H1 (cell line): Measurements from ENCODE around the gene HIC1. TPM values are rescaled to one million over a fixed set of nuclear protein-coding genes. Genes with fewer than 3 reads are reported as not detected.

Experiments used
- CTCF ChIA-PET: fragments of 300-600 bp; sonication (Branson Sonifier 250); formaldehyde crosslinking; loops from one replicate; lab custom pipeline; 2021; ENCODE audit not compliant: partially characterized antibody; lab: Charles Lee
- POLR2A ChIA-PET: fragments of 300-600 bp; sonication (Branson Sonifier 250); formaldehyde crosslinking; loops from one replicate; lab custom pipeline; 2021; ENCODE audit warnings: inconsistent platforms; ENCODE audit not compliant: partially characterized antibody; lab: Charles Lee
- DNase-seq, 2 experiments: peaks; one replicate each; pipeline versions ENCODE4 v3.0.0 to v3.0.0-alpha.2; 2010 to 2022; ENCODE audit warnings: low spot score in 2 of 2, low read depth in 1 of 2, mixed read lengths in 1 of 2
- FAIRE-seq: peaks from 2 replicates; lab custom pipeline; 2011; peaks lifted over from hg19 to GRCh38; lab: Jason Lieb, UNC
- H2AFZ ChIP-seq: 2 replicates; pipeline ENCODE4 v1.8.1; 2012; ENCODE audit warnings: low read length, inconsistent platforms
- H2AK5ac ChIP-seq: 2 replicates; pipeline ENCODE4 v1.6.1; 2013; ENCODE audit warnings: low read depth, low read length
- H2BK120ac ChIP-seq: replicated peaks from 2 replicates; pipeline ENCODE3; 2013; ENCODE audit warnings: low read depth, low read length, inconsistent platforms
- H2BK12ac ChIP-seq: 2 replicates; pipeline ENCODE4 v1.6.1; 2013; ENCODE audit warnings: low read depth, low read length
- H2BK15ac ChIP-seq: 2 replicates; pipeline ENCODE4 v1.6.1; 2013; ENCODE audit warnings: low read length
- H2BK20ac ChIP-seq: 2 replicates; pipeline ENCODE4 v1.6.1; 2013; ENCODE audit warnings: low read length
- H2BK5ac ChIP-seq: 2 replicates; pipeline ENCODE4 v1.6.1; 2013; ENCODE audit warnings: low read depth, low read length
- H3K14ac ChIP-seq: 2 replicates; pipeline ENCODE4 v1.6.1; 2013; ENCODE audit warnings: inconsistent platforms; ENCODE audit not compliant: insufficient read length
- H3K18ac ChIP-seq: 2 replicates; pipeline ENCODE4 v1.6.1; 2013; ENCODE audit warnings: low read length; ENCODE audit errors: extremely low read depth
- H3K23ac ChIP-seq: 2 replicates; pipeline ENCODE4 v1.6.1; 2013; ENCODE audit warnings: inconsistent platforms; ENCODE audit not compliant: insufficient read length
- H3K23me2 ChIP-seq: 2 replicates; pipeline ENCODE4 v1.6.1; 2013; ENCODE audit warnings: low read depth, low read length
- H3K27ac ChIP-seq: 2 replicates; pipeline ENCODE4 v1.6.1; 2011; ENCODE audit warnings: low read depth, low read length, inconsistent platforms
- H3K27me3 ChIP-seq, 4 experiments: replicated peaks in 1 of 4; 1 replicate in 1 of 4; 2 replicates in 3 of 4; pipeline versions ENCODE4 v1.6.1 to v1.8.1; 2011 to 2013; ENCODE audit warnings: low read length in 3 of 4, mild to moderate bottlenecking in 3 of 4, inconsistent platforms in 2 of 4, mixed read lengths in 2 of 4, moderate library complexity in 1 of 4; ENCODE audit not compliant: control insufficient read depth in 3 of 4, insufficient read depth in 3 of 4; ENCODE audit errors: extremely low read depth in 1 of 4
- H3K36me3 ChIP-seq, 4 experiments: 2 replicates each; pipeline versions ENCODE4 v1.6.1 to v1.8.1; 2011 to 2013; ENCODE audit warnings: mild to moderate bottlenecking in 4 of 4, low read length in 3 of 4, moderate library complexity in 2 of 4, control low read depth in 1 of 4, inconsistent platforms in 1 of 4; ENCODE audit not compliant: insufficient read depth in 4 of 4, control insufficient read depth in 2 of 4
- H3K4ac ChIP-seq: replicated peaks from 2 replicates; pipeline ENCODE3; 2013; ENCODE audit warnings: low read length, low read depth, mixed read lengths, inconsistent platforms; ENCODE audit not compliant: insufficient read length
- H3K4me1 ChIP-seq, 4 experiments: replicated peaks in 1 of 4; 1 replicate in 1 of 4; 2 replicates in 3 of 4; pipeline versions ENCODE4 v1.6.1 to v1.8.1; 2011 to 2013; ENCODE audit warnings: low read length in 3 of 4, inconsistent platforms in 2 of 4, mixed read lengths in 1 of 4; ENCODE audit not compliant: insufficient read depth in 4 of 4, control insufficient read depth in 3 of 4
- H3K4me2 ChIP-seq, 2 experiments: 2 replicates each; pipeline versions ENCODE4 v1.6.1 to v1.8.1; 2011 to 2013; ENCODE audit warnings: low read depth in 2 of 2, low read length in 2 of 2, control low read depth in 1 of 2, inconsistent platforms in 1 of 2, mild to moderate bottlenecking in 1 of 2; ENCODE audit not compliant: insufficient read depth in 1 of 2
- H3K4me3 ChIP-seq, 4 experiments: fragments of 200-600, 300-600 bp in 1 of 4; sonication (generic), shearing (Covaris generic), sonication (Bioruptor Twin) in 1 of 4; 2 replicates each; pipeline versions ENCODE4 v1.5.1 to v1.8.1; 2011 to 2016; ENCODE audit warnings: low read length in 4 of 4, low read depth in 3 of 4, control low read depth in 2 of 4, inconsistent platforms in 2 of 4, mild to moderate bottlenecking in 2 of 4, mixed read lengths in 1 of 4, moderate library complexity in 1 of 4; ENCODE audit not compliant: insufficient read depth in 2 of 4; ENCODE audit errors: extremely low read depth in 1 of 4
- H3K56ac ChIP-seq: replicated peaks from 2 replicates; pipeline ENCODE3; 2013; ENCODE audit warnings: low read depth, mild to moderate bottlenecking, mixed read lengths, low read length, inconsistent platforms; ENCODE audit not compliant: insufficient read length
- H3K79me1 ChIP-seq: 2 replicates; pipeline ENCODE4 v1.6.1; 2013; ENCODE audit warnings: low read depth, low read length, control low read depth
- H3K79me2 ChIP-seq, 2 experiments: 2 replicates each; pipeline versions ENCODE4 v1.6.1 to v1.8.1; 2012 to 2013; ENCODE audit warnings: low read length in 2 of 2, mild to moderate bottlenecking in 2 of 2, inconsistent platforms in 1 of 2; ENCODE audit not compliant: insufficient read depth in 2 of 2, control insufficient read depth in 1 of 2
- H3K9ac ChIP-seq, 4 experiments: replicated peaks in 1 of 4; 1 replicate in 1 of 4; 2 replicates in 3 of 4; pipeline versions ENCODE4 v1.6.1 to v1.8.1; 2011 to 2013; ENCODE audit warnings: low read depth in 3 of 4, low read length in 3 of 4, control low read depth in 2 of 4, mild to moderate bottlenecking in 2 of 4, moderate library complexity in 2 of 4, inconsistent platforms in 1 of 4; ENCODE audit errors: extremely low read depth in 1 of 4
- H3K9me3 ChIP-seq, 2 experiments: 2 replicates each; pipeline versions ENCODE4 v1.6.1 to v1.8.1; 2012 to 2013; ENCODE audit warnings: mild to moderate bottlenecking in 2 of 2, moderate library complexity in 2 of 2, control low read depth in 1 of 2, inconsistent platforms in 1 of 2, low read depth in 1 of 2, low read length in 1 of 2, mixed read lengths in 1 of 2; ENCODE audit not compliant: insufficient read depth in 2 of 2
- H4K20me1 ChIP-seq, 2 experiments: replicated peaks in 1 of 2; 2 replicates each; pipeline versions ENCODE3 to v1.8.1; 2011 to 2013; ENCODE audit warnings: inconsistent platforms in 2 of 2, low read length in 2 of 2, mild to moderate bottlenecking in 1 of 2; ENCODE audit not compliant: insufficient read depth in 2 of 2, control insufficient read depth in 1 of 2
- H4K5ac ChIP-seq: 2 replicates; pipeline ENCODE4 v1.6.1; 2013; ENCODE audit warnings: low read length, low read depth, mixed read lengths, inconsistent platforms; ENCODE audit not compliant: insufficient read length
- H4K8ac ChIP-seq: 2 replicates; pipeline ENCODE4 v1.8.0; 2013; ENCODE audit warnings: mild to moderate bottlenecking, moderate library complexity, low read length, inconsistent platforms; ENCODE audit not compliant: insufficient read depth; ENCODE audit errors: extremely low read depth
- H4K91ac ChIP-seq: replicated peaks from 2 replicates; pipeline ENCODE3; 2013; ENCODE audit warnings: low read length, mixed read lengths, inconsistent platforms; ENCODE audit not compliant: insufficient read length
- POLR2AphosphoS5 ChIP-seq: IDR thresholded peaks from 2 replicates; pipeline ENCODE4 v1.6.1; 2011; ENCODE audit warnings: low read depth, low read length
- SIX5 ChIP-seq: IDR thresholded peaks from 2 replicates; pipeline ENCODE4 v1.6.1; 2011; ENCODE audit warnings: mild to moderate bottlenecking, low read depth, low read length
- SP2 ChIP-seq: IDR thresholded peaks from 2 replicates; pipeline ENCODE4 v1.6.1; 2012; ENCODE audit warnings: mild to moderate bottlenecking, low read length, inconsistent platforms
- WGBS, 2 experiments: shearing (Covaris generic) in 1 of 2; methylation state at CpG; one replicate each; pipeline versions ENCODE4 v1.1.6 to v1.1.7; 2013 to 2015; ENCODE audit warnings: low lambda C conversion rate in 2 of 2, mixed read lengths in 2 of 2, inconsistent platforms in 1 of 2, low coverage in 1 of 2, missing lambda C conversion rate in 1 of 2; ENCODE audit not compliant: insufficient replicate concordance in 2 of 2, insufficient coverage in 1 of 2, insufficient read length in 1 of 2; ENCODE audit errors: extremely low coverage in 1 of 2, missing lambda C conversion rate in 1 of 2; 5-methylcytosine and 5-hydroxymethylcytosine counted together
- polyA plus RNA-seq, 7 experiments: library from polyadenylated mRNA; depleted of rRNA in 3 of 7; stranded (reverse) in 5 of 7; unstranded in 2 of 7; fragments of >200 nt in 5 of 7; fragments of 200-250 nt in 2 of 7; gene quantifications; 1 replicate in 5 of 7; 2 replicates in 1 of 7; 4 replicates in 1 of 7; pipeline versions ENCODE4 v1.2.1 to v1.2.3, GENCODE V29; 2011 to 2013; ENCODE audit warnings: missing spikeins in 2 of 7, mixed read lengths in 2 of 7
- total RNA-seq: library from RNA; stranded (reverse); fragmentation: NEBNext Ultra II Directional; extraction: Animal tissue kit (Norgen Biotek cat#: 25700); gene quantifications from 2 replicates; pipeline ENCODE4 v1.2.1, GENCODE V29; 2021
- TF ChIP-seq, protein P1 (sequence below): IDR thresholded peaks from 2 replicates; pipeline ENCODE4 v1.6.1; 2012; ENCODE audit warnings: low read length, inconsistent platforms
- TF ChIP-seq, protein P2 (sequence below), 3 experiments: IDR thresholded peaks; 1 replicate in 2 of 3; 2 replicates in 1 of 3; pipeline versions ENCODE4 v1.5.1 to v1.6.1; 2011; ENCODE audit warnings: low read length in 3 of 3, mild to moderate bottlenecking in 3 of 3, inconsistent platforms in 2 of 3, low read depth in 1 of 3, moderate library complexity in 1 of 3; ENCODE audit not compliant: insufficient read depth in 1 of 3; ENCODE audit errors: control extremely low read depth in 1 of 3

Gene HIC1
- total and polyA plus RNA-seq, 2 of the 8 experiments (the other 6 are each of a cell fraction or from before 2014, with no cell fraction given): 0.06 to 0.09 TPM

- peaks cover 0 to 8% (median 2%) of the 10 kb centered on the region in 4 experiments; a peak in 3 of 8 replicates for H3K36me3 ChIP-seq
- H3K23me2 ChIP-seq: peaks cover 5% of the 10 kb centered on the region; the same call in 1 of the 2 replicates
- H4K91ac ChIP-seq: no peak overlapping the region
- H3K9ac ChIP-seq: no peak overlapping the region
- FAIRE-seq: no peak
- H4K8ac ChIP-seq: no peak overlapping the region
- H2BK12ac ChIP-seq: no peak overlapping the region
- ChIA-PET POLR2A (interaction anchor here (0.8 to 1.3 kb wide), 2 partner anchors 11 to 134 kb away, joined by 3 read pairs; partner anchors contain the start of gene HIC1), CTCF (interaction anchor here (1.2 to 1.7 kb wide), 3 partner anchors 10 to 134 kb away, joined by 3 to 12 read pairs (median 11); partner anchors contain the start of gene HIC1)
- H3K27me3 ChIP-seq: peaks cover 0 to 15% (median 14%) of the 10 kb centered on the region in 4 experiments; a peak in 6 of 7 replicates
- H3K79me1 ChIP-seq: peaks cover 4% of the 10 kb centered on the region
- H2AFZ ChIP-seq: no peak overlapping the region
- H3K9me3 ChIP-seq: no peaks in the 10 kb centered on the region
- no peak overlapping the region for H2BK15ac ChIP-seq
- no peak overlapping the region for H2BK5ac ChIP-seq
- H3K14ac ChIP-seq: no peak overlapping the region
- no peak overlapping the region; a peak in 1 of 4 replicates for H3K4me2 ChIP-seq
- H3K23ac ChIP-seq: no peak overlapping the region
- H2AK5ac ChIP-seq: no peak overlapping the region
- DNase-seq: no peak
- no peak overlapping the region for H3K18ac ChIP-seq
- no peak overlapping the region for H3K4ac ChIP-seq
- H3K27ac ChIP-seq: no peak overlapping the region
- no peak overlapping the region for H2BK120ac ChIP-seq
- H3K4me3 ChIP-seq: no peak overlapping the region
- H3K56ac ChIP-seq: no peak overlapping the region
- WGBS, 2 experiments: 92% methylated on average over 6 of the region's 6 CpGs; no CpG with 5 or more reads in 1 of the 2 experiments
- no peaks in the 10 kb centered on the region for H3K79me2 ChIP-seq
- no peak overlapping the region for H2BK20ac ChIP-seq
- H3K4me1 ChIP-seq: peaks cover 0 to 6% (median 5%) of the 10 kb centered on the region in 4 experiments; a peak in 4 of 7 replicates
- H4K20me1 ChIP-seq: peaks cover 0 to 3% of the 10 kb centered on the region in 2 experiments
- H4K5ac ChIP-seq: no peak overlapping the region
- TF ChIP-seq POLR2AphosphoS5 (no peak), SIX5 (no peak), SP2 (no peak)
- TF ChIP-seq, protein P1, sequence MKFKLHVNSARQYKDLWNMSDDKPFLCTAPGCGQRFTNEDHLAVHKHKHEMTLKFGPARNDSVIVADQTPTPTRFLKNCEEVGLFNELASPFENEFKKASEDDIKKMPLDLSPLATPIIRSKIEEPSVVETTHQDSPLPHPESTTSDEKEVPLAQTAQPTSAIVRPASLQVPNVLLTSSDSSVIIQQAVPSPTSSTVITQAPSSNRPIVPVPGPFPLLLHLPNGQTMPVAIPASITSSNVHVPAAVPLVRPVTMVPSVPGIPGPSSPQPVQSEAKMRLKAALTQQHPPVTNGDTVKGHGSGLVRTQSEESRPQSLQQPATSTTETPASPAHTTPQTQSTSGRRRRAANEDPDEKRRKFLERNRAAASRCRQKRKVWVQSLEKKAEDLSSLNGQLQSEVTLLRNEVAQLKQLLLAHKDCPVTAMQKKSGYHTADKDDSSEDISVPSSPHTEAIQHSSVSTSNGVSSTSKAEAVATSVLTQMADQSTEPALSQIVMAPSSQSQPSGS: no peak
- TF ChIP-seq, protein P2, sequence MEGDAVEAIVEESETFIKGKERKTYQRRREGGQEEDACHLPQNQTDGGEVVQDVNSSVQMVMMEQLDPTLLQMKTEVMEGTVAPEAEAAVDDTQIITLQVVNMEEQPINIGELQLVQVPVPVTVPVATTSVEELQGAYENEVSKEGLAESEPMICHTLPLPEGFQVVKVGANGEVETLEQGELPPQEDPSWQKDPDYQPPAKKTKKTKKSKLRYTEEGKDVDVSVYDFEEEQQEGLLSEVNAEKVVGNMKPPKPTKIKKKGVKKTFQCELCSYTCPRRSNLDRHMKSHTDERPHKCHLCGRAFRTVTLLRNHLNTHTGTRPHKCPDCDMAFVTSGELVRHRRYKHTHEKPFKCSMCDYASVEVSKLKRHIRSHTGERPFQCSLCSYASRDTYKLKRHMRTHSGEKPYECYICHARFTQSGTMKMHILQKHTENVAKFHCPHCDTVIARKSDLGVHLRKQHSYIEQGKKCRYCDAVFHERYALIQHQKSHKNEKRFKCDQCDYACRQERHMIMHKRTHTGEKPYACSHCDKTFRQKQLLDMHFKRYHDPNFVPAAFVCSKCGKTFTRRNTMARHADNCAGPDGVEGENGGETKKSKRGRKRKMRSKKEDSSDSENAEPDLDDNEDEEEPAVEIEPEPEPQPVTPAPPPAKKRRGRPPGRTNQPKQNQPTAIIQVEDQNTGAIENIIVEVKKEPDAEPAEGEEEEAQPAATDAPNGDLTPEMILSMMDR (IDR thresholded peaks at IDR 0.05; ENCODE audit: control extremely low read depth in 1 of 3, insufficient read depth in 1 of 3, low read depth in 1 of 3, low read length in 3 of 3): no peak
These were observed 11.1 kb upstream of the HIC1 start for GRCh38 chr17:2043785-2044184.
